VCaP (cell line): ENCODE results near the gene GAB1.

Experiments
- H3K27ac ChIP-seq: fragments of 450-650 bp; 2 replicates; pipeline ENCODE4 v1.5.1; 2017
- CTCF ChIP-seq: fragments of 450-650 bp; conservative IDR thresholded peaks from 2 replicates; pipeline ENCODE4 v1.5.1; 2017; ENCODE audit warnings: mild to moderate bottlenecking, moderate library complexity

Gene GAB1

GRCh38 chr4:143514497-143514896 lies 177.8 kb downstream of the GAB1 start:
- H3K27ac ChIP-seq: peak overlapping the region; percentile 95
- TF ChIP-seq CTCF: no peak

DNA sequence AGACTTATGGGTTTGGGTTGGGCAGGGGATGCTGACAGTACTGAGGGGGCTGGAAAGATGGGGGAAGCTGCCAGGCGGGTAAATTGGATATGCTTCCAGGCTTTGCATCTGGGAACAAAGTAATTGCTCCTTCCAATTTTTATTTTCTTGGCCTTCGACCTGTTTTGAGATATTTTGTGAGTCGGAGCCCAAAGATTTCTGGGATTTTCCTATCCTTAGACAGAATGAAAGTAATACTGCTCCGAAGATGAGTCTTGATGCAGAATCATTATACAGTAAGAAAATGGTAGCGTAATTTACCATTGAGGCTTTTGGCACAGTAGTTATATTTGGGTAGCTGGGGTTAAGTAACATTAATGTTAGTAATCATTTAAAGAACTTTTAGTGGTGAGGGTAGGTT lies 178.2 kb downstream of the GAB1 start:
- TF ChIP-seq CTCF: no peak
- peak overlapping the region; percentile 95 for H3K27ac ChIP-seq

GRCh38 chr4:143515905-143516304 lies 179.2 kb downstream of the GAB1 start:
- TF ChIP-seq CTCF: no peak
- peak overlapping the region; percentile 95; the same call in 1 of the 2 replicates for H3K27ac ChIP-seq

DNA sequence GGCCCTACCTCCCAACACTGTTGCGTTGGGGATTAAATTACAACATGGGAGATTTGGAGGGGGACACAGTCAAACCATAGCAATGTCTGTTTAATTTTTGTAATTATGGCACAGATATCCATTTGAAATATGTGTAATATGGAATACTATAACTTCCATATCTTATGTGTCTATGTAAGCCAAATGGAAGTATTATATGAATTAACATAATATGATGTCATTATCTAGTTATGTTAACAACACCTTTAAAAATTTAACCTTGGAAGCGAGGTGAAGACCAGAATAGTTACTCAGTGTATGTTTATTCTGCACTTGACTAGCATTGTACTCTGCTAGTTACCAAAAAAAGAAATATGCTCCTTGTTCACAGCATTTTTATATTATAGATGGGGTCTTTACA lies 181.1 kb downstream of the GAB1 start:
- no peak for TF ChIP-seq CTCF
- H3K27ac ChIP-seq: no peak overlapping the region
